Cardiac fibroblast (primary cell): Measurements from ENCODE around the gene PAFAH1B1.

ENCODE experiments used
- DNase-seq, 2 donors: peaks; one replicate each; pipeline versions ENCODE4 v3.0.0 to v3.0.0-alpha.2; 2010; ENCODE audit warnings: low read depth in 2 of 2
- H3K4me3 ChIP-seq, 2 donors: replicated peaks in 1 of 2; 1 replicate in 1 of 2; 2 replicates in 1 of 2; pipeline ENCODE4 v1.5.1; 2011; ENCODE audit warnings: low read depth in 2 of 2, low read length in 2 of 2, mild to moderate bottlenecking in 2 of 2, moderate library complexity in 1 of 2
- CTCF ChIP-seq: IDR thresholded peaks from one replicate; pipeline ENCODE4 v1.5.1; 2011; ENCODE audit warnings: low read depth, mild to moderate bottlenecking, low read length, inconsistent platforms

PAFAH1B1 gene

GRCh38 chr17:2710071-2710802 lies 116.8 kb downstream of the PAFAH1B1 start:
- H3K4me3 ChIP-seq: peak overlapping the region; percentile 73 to 77
- DNase-seq: no peak
- no peak for TF ChIP-seq CTCF

GRCh38 chr17:2710803-2711607 lies 117.6 kb downstream of the PAFAH1B1 start:
- peak overlapping the region; percentile 73 to 77 for H3K4me3 ChIP-seq
- no peak for TF ChIP-seq CTCF

GRCh38 chr17:2711608-2712299 lies 118.3 kb downstream of the PAFAH1B1 start, which contains the start of gene CLUH:
Gene CLUH, minus strand, starts transcription at chr17:2711764. Its CDS starts 103 bp downstream, at chr17:2711661.
- DNase-seq: peak; percentile 98
- TF ChIP-seq CTCF: no peak
- peak within 1 kb of the TSS; percentile 73 to 77 for H3K4me3 ChIP-seq

More at GRCh38 chr17:2710803-2711607, 117.6 kb downstream of the PAFAH1B1 start:
- DNase-seq: peak in 1 of 2 donors; percentile 19

DNA sequence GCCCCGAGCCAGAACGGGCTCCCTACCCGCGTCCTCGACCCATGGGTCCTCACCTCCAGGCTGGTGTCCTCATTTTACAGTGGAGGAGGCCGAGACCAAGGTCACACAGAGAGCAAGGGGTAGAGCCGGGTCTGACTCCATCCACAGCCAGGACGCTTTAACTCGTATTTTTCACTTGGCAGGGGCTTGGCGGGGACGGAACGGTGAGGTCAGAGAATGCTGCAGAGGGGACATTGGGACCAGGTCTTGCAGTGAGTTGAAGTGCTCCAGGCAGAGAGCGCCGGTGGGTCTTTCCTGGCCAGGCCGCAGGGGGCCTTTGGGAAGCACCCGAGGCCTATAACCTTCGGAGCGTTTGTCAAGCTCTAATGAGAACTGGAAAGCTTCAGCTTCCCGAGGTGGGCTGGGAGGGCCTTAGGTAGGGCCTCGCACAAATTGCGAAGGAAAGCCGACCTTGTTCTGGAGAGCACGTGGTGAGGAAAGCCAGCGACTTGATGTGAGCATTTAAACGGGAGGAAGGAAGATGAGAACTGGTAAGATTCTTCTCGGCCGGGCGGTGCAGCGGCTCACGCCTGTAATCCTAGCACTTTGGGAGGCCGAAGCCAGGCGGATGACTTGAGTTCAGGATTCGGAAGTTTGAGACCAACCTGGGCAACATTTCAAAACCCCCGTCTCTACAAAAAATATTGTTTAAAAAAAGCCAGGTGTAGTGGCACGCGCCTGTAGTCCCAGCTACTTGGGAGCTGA lies 119.0 kb downstream of the PAFAH1B1 start:
- peak overlapping the region; percentile 60 to 61 for H3K4me3 ChIP-seq
- TF ChIP-seq CTCF: no peak
- DNase-seq: no peak

- no peak overlapping the region for H3K4me3 ChIP-seq
- TF ChIP-seq CTCF: no peak
- no peak for DNase-seq
Measured at GRCh38 chr17:2713881-2714280, 120.4 kb downstream of the PAFAH1B1 start.

DNA sequence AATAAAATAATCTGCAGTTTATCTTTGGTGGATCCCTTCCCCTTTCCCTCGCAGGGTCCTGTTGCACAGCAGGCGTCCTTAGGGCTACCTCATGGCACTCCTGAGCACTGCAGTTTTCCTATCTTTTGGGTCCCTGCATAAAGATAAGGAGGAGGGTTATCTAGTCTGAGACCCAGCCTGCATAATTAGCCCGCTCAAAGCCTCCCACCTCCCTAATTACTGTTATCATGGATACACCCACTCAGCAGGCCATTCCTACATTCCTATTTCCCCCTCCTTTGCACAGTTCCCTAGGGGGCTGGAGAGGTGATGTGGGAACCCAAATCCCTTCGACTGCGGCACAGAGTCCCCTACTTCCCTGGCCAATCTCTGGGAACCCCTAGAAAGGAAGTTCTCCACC lies 123.2 kb downstream of the PAFAH1B1 start:
- TF ChIP-seq CTCF: no peak
- no peak for DNase-seq
- no peak overlapping the region for H3K4me3 ChIP-seq
